SIG-M5 treated with dmso at 0.1 percent for 504 hours (cell line): ENCODE results near the gene ACP6.

ENCODE experiments used
- DNase-seq: peaks from one replicate; lab custom pipeline; 2025; ENCODE audit not compliant: unreplicated experiment; lab: John Stamatoyannopoulos, UW

ACP6 gene

DNA sequence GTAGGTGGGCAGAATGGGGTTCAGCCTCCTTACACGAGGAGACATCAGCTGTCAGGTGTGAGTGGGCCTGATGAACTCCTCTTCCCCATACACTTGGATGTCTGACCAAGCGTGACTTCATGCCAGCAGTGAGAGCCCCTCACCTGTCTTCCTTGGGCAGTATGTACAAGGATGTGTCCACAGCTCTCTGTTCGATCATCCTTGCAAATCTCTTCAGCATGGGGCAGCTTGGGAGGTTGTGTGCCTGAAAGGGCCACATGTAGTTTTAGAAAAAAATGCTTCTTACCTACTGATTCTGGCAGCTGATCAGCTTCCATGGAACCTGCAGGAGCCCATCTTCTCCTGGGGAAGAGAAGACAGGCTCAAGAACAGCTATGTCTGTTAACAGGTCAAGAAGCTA lies 18.0 kb downstream of the ACP6 start:
- no peak for DNase-seq

DNA sequence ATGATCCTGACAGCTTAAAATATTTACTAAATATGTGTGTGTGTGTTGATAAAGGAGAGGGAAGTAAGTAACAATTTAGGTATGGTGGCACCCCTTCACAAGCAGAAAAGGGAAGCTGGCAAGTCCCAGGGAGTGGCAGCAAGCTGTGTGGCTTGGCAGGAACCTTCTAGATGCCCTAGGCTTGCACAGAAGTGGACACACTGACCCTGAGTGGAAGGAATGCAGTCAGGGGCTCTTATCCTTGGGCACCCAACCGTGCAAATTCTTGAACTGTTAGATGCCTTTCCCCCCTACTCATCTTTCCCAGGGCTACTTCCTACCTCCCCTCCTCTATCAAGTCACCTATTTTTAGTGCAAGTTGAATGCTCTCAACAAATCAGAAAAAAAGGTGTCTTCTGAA lies 18.9 kb downstream of the ACP6 start:
- no peak for DNase-seq

DNA sequence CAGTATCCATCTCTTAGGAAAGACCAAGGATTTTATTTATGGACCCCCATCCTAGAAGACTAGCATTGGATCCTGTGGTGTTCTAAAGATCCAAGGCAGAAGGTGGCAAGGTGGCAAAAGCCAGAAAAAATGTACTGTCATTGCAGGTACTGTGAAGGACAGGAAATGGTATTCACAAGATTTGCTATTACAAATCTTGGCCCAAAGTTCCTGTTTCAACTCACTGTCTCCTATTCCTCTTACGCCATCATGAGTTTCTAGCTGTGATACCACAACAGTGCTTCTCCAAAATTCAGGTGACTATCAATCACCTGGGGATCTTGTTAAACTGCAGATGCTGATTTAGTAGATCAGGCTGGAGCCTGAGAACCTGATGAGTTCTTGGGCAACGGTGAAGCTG lies 21.4 kb downstream of the ACP6 start:
- DNase-seq: no peak

DNA sequence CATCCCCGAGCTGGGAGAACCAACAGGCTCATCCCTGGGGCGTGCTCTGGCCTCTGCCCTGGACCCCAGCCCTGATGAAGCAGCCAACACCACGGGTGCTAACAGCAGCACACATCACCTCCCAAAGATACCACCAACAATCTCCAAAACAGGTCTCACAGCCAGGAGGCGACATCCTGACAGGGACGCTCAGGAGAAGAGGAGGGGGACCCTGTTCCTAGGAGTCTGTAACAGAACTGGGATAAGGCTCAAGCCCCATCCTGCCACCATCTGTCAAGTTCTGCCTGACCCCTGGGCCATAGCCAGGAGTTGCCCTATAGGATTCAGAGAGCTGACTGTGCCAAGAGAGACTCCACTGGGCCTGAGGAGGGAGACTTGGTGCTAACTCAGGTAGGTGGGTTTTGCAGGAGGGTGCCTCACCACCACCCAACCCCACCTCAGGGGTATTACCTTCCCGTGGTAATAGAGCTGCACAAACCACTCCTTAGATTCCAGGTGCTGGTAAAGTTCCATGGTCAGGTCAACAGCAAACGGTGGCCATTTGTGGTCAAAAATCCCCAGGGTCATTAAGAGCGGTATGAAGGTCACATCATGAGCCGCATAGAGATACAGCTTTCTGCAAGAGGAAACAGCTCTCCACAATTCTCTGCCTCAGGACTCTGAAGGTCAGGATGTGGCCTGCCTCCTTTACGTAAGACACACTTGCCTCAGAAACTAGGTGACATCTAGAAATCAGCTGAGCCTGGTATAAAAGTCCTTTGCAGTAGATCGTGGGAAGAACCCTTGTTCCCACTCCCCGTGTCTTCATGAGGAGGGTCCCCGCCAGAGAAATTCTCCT lies 22.3 kb downstream of the ACP6 start:
- no peak for DNase-seq

DNA sequence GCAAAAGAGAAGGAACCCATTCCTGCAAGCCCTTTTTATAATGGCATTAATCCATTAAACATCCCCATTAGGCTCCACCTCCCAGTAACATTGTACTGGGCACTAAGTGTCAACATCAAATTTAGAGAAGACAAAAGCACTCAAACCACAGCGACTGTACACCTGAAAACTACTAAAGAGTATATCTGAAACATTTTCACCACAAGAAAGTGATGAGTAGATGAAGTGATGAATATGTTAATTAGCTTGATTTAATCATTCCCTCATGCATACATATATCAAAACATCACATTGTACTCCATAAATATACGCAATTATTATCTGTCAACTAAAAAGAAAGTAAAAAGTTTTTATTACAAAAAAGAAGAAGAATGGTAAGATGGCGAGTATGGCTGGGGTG lies 26.4 kb downstream of the ACP6 start:
- no peak for DNase-seq

DNA sequence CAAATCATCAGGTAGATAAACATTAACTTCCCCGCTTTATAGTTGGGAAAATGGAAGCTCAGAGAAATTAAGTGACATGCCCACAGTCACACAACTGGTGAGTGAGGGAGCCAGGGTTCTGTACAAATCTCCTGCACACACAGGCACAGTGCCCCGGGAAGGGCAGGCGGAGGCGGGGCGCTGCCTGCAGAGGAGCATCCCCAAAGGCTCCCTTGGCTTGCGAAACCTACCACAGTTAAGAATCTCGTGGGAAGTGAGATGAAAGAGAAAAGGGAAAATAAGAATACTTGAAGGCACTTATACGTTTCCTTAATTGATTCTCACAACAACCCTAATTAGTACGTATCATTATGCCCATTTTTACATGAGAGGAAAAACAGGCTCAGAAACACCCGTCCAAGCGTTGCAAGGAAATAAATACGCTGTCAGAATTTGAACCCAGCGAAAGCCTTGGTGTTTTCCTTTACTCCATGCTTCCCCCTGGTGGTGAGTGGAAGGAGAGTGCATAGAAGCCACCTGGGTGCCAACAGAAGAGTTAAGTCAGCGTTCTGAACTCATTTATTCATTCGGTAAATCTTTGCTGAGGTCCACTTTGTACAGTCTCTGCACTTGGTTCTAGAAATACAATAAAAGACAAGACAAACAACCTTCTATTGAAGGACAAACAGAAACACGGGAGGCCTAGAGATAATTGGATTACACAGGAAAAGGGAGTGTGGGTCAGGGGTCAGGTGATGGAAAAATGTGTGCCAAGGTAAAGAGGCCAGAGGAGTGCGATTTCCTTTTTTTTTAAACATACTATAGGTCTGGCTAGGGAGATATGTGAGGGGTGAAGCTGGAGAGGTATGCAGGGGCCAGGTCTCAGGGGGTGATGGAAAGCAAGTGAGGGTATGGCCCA lies 28.4 kb downstream of the ACP6 start:
- peak; percentile 52 for DNase-seq

DNA sequence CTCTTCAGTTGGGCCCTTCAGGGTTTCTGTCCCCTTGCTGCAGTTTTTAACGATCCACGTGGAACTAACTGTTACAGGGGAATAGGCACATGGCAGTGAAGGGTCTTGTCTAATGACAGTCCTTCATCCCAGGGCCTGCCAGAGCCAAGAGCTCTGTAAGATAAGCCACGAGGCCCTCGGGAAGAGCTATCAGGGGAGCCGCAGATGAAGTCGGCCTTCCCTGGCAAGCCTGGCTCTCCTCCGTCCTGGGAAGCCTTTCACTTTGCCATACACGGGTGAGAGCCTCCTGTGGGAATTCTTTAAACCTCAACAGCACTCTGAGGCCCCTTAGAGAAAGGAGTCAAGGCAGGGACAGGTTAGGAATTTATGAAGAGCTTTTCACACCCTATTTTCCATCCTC lies 29.0 kb downstream of the ACP6 start:
- no peak for DNase-seq

DNA sequence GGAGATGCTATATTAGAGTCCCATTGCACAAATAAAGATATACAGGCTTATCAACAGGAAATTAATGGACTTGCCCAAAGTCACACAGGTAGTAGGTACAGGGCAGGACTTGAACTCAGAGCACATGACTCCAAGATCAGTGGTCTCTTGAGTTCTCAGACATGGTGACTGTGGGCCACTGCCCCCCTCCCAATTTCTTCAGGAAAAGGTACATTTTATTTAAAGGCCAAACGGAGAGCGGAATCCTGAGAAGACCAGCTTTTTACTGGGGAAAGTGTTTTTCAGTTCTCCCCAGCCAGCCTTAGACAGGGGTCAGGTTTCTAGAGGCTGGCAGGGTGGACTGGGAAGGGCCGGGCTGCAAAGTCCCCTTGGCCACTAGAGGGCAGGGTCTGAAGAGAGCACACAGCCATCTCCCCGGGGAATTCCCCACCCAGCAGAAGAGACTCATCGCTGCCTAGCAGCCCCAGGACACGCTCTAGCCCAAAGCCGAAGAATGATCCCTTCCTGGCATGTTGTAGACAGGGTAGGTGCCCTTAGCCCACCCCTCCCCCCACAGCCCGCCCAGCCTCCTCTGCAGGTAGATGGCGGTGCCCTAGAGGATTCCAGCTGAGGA lies 29.7 kb downstream of the ACP6 start:
- peak; percentile 84 for DNase-seq

DNA sequence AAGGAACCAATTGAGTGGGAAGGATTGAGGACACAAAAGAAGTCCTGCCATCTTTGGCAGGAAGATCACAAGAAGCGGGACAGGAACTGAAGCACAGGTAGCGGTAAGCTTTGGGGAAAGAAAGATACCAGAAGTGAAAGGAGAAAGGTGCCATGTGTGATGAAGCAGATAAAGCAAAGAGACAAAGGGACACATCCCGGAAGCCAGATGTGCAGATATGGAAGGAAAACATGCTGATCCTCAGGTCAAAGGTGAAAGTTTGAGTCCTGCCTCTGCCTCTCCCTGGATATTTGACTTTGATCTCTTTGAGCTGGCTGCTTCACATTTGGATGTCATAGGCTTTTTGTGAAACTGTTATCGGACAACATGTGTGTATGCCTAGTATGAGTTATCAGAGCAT lies 34.0 kb downstream of the ACP6 start:
- no peak for DNase-seq

DNA sequence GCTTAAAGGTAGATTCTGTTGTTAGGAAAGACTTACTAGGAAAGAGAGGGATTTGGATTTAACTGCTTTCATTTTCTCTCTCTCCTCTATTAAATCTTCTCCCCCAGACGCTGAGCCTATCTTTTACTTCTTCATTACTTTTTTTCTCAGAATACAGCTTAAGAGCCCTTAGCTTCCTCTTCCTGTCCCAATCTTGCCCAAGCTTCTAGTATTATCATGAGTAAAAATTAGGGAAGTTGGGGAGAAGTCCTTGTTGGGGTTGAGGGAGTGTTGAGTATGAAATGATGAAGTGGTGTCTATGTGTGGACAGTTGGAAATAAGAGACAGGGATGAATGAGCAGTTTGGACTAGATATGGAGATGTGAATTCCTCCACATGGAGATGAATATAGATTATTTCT lies 35.0 kb downstream of the ACP6 start:
- DNase-seq: peak; percentile 92

DNA sequence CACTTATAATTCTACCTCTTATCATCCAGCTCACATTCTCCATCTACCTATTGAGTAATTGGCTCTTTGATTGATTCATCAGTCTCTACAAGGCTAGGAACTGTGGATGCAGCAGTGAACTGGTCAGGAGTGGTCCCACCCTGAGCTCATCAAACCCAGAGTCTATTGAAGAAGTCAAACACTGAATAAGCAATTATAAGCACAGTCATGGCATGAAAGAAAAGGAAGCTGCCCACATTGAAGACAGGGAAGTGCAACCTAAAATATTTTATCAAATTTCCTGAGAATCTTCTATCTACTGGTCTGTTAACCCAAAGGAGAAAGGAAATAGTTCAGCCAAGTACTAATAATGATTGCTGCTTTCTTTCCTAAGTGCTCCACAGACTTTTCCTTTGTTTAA lies 35.7 kb downstream of the ACP6 start:
- no peak for DNase-seq

DNA sequence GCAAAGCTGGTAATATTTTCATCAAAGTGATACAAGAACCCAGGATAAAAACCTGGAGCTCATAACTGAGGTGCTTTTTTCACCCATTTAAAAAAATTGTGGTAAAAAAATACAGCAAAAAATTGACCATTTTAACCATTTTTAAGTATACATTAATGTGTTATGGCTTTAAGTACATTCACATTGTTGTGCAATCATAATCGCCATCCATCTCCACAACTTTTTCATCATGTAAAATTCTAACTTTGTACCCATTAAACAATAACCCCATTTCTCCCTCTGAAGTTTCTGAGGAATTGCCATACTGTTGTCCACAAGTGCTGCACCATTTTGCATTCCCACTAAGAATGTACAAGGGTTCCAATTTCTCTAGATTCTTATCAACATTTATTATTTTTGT lies 36.6 kb downstream of the ACP6 start:
- no peak for DNase-seq

DNA sequence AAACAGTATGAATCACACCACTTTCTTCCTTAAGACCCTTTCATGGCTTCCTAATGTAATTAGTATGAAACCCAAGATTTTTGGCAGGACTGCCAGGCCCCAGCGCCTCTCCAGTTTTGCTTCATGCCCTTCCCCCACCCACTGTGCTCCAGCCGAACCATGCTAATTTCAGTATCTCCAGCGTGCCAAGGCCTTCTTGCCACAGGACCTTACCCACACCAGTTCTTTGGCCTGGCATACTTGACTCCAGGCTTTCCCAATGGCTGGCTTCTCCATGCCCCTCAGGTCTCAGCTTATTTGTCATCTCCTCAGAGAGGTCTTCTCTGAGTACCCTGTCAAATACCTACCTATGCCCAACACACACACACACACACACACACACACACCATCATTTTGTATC lies 38.5 kb downstream of the ACP6 start:
- DNase-seq: no peak

DNA sequence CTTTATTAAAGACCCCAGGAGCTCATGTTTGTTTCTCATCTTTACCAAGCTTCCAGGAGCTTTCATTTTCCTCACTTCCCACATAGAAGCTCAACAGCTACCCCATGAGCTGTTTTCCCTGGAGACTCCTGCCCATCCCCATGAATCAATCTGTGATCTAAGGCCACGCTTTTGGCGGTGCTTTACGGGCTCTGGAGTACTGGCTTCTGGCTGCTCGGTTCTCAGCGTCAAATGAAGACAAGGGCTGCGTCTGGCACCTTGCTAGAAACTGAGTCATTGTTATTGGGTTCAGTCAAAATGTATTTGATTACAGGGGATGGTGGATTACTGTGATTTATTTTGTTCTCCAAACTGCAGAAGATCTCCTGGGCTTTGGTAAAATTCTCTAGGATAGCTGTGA lies 39.9 kb downstream of the ACP6 start:
- DNase-seq: no peak

DNA sequence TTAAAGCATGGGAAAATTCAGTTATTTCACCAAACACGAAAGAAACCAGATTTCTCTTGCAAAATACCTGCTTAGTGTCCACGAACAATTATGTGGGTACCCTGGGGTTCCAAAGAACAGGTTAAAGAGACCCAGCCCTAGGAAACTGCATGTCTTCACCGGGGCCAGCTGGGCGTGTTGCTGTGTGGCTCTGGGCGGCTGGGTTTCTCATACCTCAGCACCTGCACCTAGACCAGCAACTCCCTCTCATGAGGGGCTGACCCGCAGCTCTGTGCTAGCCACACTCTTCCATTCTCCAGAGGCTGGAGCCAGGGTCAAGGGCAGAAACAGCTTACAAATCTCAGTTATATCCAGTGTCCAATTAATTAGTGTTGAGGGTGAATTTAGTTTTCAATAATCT lies 40.3 kb downstream of the ACP6 start:
- DNase-seq: no peak

DNA sequence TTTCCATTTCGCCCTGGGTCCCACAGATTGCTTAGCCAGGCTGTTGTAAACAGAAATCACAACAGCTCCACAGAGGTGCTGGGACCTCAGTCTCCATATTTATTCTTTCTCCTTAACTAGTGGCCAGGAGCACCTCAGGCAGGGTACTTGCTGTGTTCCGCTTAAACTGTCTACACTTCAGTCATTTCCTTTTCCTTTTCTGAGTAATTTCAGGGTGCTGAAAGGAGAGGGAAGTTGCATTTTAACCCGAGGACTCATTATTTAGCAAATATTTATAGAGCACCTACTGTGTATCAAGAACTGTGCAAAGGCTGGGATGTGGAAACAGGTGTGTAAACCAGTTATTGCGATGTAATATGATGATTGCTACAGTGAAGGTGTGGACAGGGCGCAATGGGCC lies 41.9 kb downstream of the ACP6 start:
- DNase-seq: no peak

DNA sequence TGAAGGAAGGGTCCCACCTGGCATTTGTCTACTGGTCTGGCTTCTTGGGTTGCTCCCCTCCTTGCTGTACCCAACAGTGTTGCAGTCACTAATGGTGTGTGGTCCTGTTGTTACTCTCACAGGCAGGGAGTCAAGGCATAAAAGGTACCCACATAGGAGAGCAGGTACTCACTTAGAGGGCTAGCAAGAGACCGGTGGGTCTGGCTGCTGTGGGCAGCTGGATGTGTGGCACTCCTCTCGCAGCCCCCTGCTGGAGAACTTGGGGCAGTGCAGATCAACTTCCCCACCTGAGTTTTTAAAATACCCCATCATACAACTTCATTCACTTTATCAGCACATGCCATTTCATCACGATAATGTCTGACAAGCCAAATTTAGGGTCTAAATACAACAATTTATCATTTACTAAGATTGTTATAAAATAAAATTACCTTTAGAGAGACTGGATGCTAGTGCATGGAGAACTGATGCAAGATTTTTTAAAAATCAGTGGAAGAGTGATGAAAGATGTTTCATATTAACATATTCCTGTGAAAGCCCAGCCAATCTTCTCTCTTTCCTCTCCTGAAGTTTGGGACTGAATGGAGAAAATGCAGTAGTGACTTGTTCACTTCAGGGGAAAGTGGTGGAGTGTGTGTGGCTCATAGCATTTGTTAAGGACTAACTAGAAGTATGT lies 42.8 kb downstream of the ACP6 start:
- DNase-seq: peak; percentile 45

DNA sequence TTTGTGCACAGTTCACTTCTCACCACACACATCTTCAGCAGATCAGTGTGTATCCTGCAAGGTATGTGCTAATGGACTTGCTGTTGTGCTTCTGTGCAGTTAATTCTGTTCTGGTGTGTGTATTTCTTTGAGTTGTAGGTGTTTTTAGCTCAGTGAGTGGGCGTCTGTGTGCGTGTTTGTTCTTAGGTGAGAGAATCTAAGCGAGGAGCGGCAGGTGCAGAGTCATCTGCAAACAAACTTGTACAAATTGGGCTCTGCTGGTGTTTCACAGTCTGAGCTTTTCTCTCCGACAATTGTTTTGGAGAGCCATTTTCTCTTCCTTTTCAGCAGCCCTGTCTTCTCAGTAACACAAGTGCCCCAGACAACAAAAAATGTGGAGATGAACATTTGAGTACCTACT lies 43.6 kb downstream of the ACP6 start:
- no peak for DNase-seq

DNA sequence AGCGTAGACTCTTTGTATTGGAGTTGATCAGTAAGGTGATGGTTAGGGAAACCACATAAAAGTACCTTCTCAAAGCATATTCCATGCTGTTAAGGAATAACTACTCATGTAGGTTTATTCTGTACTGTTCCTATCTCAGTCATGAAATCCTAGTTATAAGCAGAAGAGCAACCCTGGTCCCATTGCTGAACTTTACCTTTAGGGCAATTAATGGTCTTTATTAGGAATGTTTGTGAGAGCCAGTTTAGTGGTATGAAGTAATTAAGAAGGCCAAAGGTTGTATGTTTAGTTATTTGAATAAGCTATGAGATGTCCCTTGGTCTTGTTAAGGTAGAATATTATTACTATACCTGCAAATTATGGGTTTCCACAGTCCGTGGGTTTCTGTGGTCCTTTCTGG lies 44.0 kb downstream of the ACP6 start:
- DNase-seq: no peak

DNA sequence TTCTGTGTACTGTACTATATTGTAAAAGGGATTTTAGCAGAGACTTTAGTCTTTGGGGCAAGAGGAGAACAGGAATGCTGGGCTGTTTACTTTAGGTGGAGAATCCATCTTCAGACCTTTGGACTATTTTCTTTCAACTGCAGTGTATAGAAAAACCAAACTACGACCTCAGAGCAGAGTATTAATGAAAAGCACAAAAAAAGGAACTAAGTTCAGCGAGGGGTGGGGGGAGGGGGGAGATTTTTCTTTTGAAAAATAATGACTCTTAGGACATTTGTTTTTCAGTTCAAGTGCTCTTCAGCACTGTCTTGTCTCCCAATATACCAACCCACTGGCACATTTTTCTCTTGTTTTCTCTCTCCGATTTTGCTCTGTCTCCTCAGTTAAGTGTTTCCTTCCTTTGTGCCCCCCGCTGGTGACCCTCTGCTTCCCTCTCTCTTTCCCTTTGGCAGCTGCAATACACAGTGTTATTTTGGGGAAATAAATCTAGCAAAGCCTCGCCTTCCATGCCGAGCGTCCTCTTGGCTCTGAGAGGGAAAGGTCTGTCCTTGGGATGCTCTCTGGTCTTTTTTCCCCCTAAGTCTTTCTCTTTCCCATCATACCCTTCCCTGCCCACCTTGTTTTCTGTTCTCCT lies 44.8 kb downstream of the ACP6 start:
- DNase-seq: peak; percentile 21

DNA sequence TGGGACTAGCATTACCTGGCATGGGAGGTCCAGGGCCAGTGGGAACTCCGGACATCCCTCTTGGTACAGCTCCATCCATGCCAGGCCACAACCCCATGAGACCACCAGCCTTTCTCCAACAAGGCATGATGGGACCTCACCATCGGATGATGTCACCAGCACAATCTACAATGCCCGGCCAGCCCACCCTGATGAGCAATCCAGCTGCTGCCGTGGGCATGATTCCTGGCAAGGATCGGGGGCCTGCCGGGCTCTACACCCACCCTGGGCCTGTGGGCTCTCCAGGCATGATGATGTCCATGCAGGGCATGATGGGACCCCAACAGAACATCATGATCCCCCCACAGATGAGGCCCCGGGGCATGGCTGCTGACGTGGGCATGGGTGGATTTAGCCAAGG lies 45.8 kb downstream of the ACP6 start:
- DNase-seq: no peak
